Activated CD4-positive, alpha-beta T cell treated with anti-CD3 and anti-CD28 coated beads, Interleukin-2, amount 10 ng/mL, durations not matched to agents 7 days and 5 days (primary cell): ENCODE measurements around the gene HAPLN3. TPM values are rescaled to one million over a fixed set of nuclear protein-coding genes. Genes with fewer than 3 reads are reported as not detected.

Source experiments
- total RNA-seq, 2 experiments: library from RNA; stranded (reverse); gene quantifications; one replicate each; pipeline ENCODE4 v1.2.3, GENCODE V29; 2021

The HAPLN3 gene
- total RNA-seq, 2 experiments from 2014 or later, result 75.4 to 86.1 TPM

Other genes with a start within 250 kb of the HAPLN3 start
- gene ACAN, start 92.1 kb downstream of the HAPLN3 start, total RNA-seq, result not detected
- 10 to 100 TPM; 57.9 to 58.5 TPM for gene MFGE8, start 17.8 kb upstream of the HAPLN3 start, total RNA-seq
- gene ABHD2, start 192.9 kb upstream of the HAPLN3 start, total RNA-seq, result 10 to 100 TPM; 79.7 to 89.0 TPM